B cell (primary cell): Measurements from ENCODE around the gene SLC35E1. TPM values are rescaled to one million over a fixed set of nuclear protein-coding genes. Genes with fewer than 3 reads are reported as not detected.

Experiments
- ATAC-seq: fragments of 200-7000 bp; cut with Tn5 transposase; one replicate; pipeline ENCODE4 v1.10.0; 2021; ENCODE audit warnings: low read depth, mild to moderate bottlenecking, moderate number of reproducible peaks, moderate library complexity
- CTCF ChIA-PET: fragments of 350-600 bp; sonication (Branson Sonifier 250); formaldehyde crosslinking; loops from one replicate; lab custom pipeline; 2021; ENCODE audit warnings: antibody characterized with exemption, inconsistent platforms; lab: Charles Lee
- POLR2A ChIA-PET: fragments of 350-600 bp; sonication (Branson Sonifier 250); formaldehyde crosslinking; loops from one replicate; lab custom pipeline; 2021; ENCODE audit warnings: antibody characterized with exemption; lab: Charles Lee
- DNase-seq: peaks from one replicate; pipeline ENCODE4 v3.0.0; 2013
- H2AFZ ChIP-seq: 2 replicates; pipeline ENCODE4 v1.6.1; 2012; ENCODE audit warnings: mild to moderate bottlenecking, low read depth, low read length; ENCODE audit not compliant: insufficient read depth, poor library complexity, severe bottlenecking
- H3K27ac ChIP-seq, 2 donors: 1 replicate in 1 of 2; 2 replicates in 1 of 2; pipeline ENCODE4 v1.5.1; 2012 to 2013; ENCODE audit warnings: low read length in 2 of 2, mild to moderate bottlenecking in 2 of 2, moderate library complexity in 1 of 2
- H3K27me3 ChIP-seq, 4 experiments: fragments of 200-600 bp in 1 of 4; sonication (generic) in 1 of 4; replicated peaks in 1 of 4; 1 replicate in 2 of 4; 2 replicates in 2 of 4; pipeline versions ENCODE4 v1.6.1 to v1.7.0; 2013 to 2016; ENCODE audit warnings: low read length in 3 of 4, mild to moderate bottlenecking in 2 of 4, mixed read lengths in 1 of 4, moderate library complexity in 1 of 4; ENCODE audit not compliant: insufficient read depth in 4 of 4, control insufficient read depth in 3 of 4; ENCODE audit errors: control extremely low read depth in 1 of 4
- H3K36me3 ChIP-seq, 2 experiments: replicated peaks in 1 of 2; 1 replicate in 1 of 2; 2 replicates in 1 of 2; pipeline versions ENCODE4 v1.6.1 to v1.7.1; 2013; ENCODE audit warnings: low read length in 1 of 2; ENCODE audit not compliant: insufficient read depth in 2 of 2, control insufficient read depth in 1 of 2; ENCODE audit errors: control extremely low read depth in 1 of 2, extremely low read depth in 1 of 2
- H3K4me1 ChIP-seq, 2 donors: fragments of 200-600 bp in 1 of 2; sonication (generic) in 1 of 2; 1 replicate in 1 of 2; 2 replicates in 1 of 2; pipeline versions ENCODE4 v1.5.1 to v1.6.1; 2013 to 2017; ENCODE audit warnings: low read length in 2 of 2; ENCODE audit not compliant: control insufficient read depth in 2 of 2, insufficient read depth in 2 of 2
- H3K4me2 ChIP-seq: replicated peaks from 2 replicates; pipeline ENCODE3; 2012; ENCODE audit warnings: mild to moderate bottlenecking, low read depth, low read length; ENCODE audit not compliant: poor library complexity, severe bottlenecking
- H3K4me3 ChIP-seq, 5 experiments: fragments of 200-600 bp in 1 of 5; sonication (generic) in 1 of 5; 1 replicate in 3 of 5; 2 replicates in 2 of 5; pipeline versions ENCODE4 v1.5.1 to v1.7.0; 2011 to 2016; ENCODE audit warnings: low read length in 4 of 5, mild to moderate bottlenecking in 4 of 5, low read depth in 2 of 5, control low read depth in 1 of 5, moderate library complexity in 1 of 5; ENCODE audit not compliant: insufficient read depth in 1 of 5; ENCODE audit errors: control extremely low read depth in 1 of 5, extremely low read depth in 1 of 5
- H3K79me2 ChIP-seq: fragments of 200-600 bp; sonication (generic); one replicate; pipeline ENCODE4 v1.6.0; 2016; ENCODE audit warnings: low read length; ENCODE audit not compliant: control insufficient read depth, insufficient read depth
- H3K9ac ChIP-seq: fragments of 200-600 bp; sonication (generic); 2 replicates; pipeline ENCODE4 v1.6.1; 2017; ENCODE audit warnings: mild to moderate bottlenecking, low read length, moderate library complexity
- H3K9me3 ChIP-seq, 3 donors: one replicate each; pipeline versions ENCODE4 v1.6.1 to v1.7.1; 2013; ENCODE audit warnings: low read length in 2 of 3; ENCODE audit not compliant: control insufficient read depth in 2 of 3, insufficient read depth in 1 of 3; ENCODE audit errors: control extremely low read depth in 1 of 3
- H4K20me1 ChIP-seq: 2 replicates; pipeline ENCODE4 v1.6.0; 2012; ENCODE audit warnings: mild to moderate bottlenecking, low read length; ENCODE audit not compliant: insufficient read depth, control insufficient read depth, poor library complexity, severe bottlenecking
- H3K27ac Mint-ChIP-seq: one replicate; pipeline ENCODE4 v1.8.0; 2021; ENCODE audit warnings: mixed read lengths
- H3K27me3 Mint-ChIP-seq: one replicate; pipeline ENCODE4 v1.8.0; 2021; ENCODE audit warnings: mixed read lengths
- H3K4me1 Mint-ChIP-seq: one replicate; pipeline ENCODE4 v1.8.0; 2021; ENCODE audit warnings: mixed read lengths
- H3K4me3 Mint-ChIP-seq: one replicate; pipeline ENCODE4 v1.8.0; 2021; ENCODE audit warnings: mixed read lengths
- H3K9me3 Mint-ChIP-seq: one replicate; pipeline ENCODE4 v1.8.0; 2022; ENCODE audit warnings: mixed read lengths; ENCODE audit not compliant: insufficient read depth
- CTCF ChIP-seq: fragments of 200-600 bp; IDR thresholded peaks from one replicate; pipeline ENCODE4 v1.8.0; 2022; ENCODE audit warnings: antibody characterized with exemption, mild to moderate bottlenecking
- EZH2 ChIP-seq: IDR thresholded peaks from 2 replicates; pipeline ENCODE4 v1.6.1; 2012; ENCODE audit warnings: borderline replicate concordance, low read depth, mild to moderate bottlenecking, moderate library complexity, low read length; ENCODE audit not compliant: insufficient read depth, poor library complexity, severe bottlenecking
- WGBS: methylation state at CpG from one replicate; pipeline ENCODE4 v1.1.5; 2013; ENCODE audit warnings: missing lambda C conversion rate; ENCODE audit not compliant: insufficient coverage; 5-methylcytosine and 5-hydroxymethylcytosine counted together
- intact Hi-C: fragments of 100-400 bp; cut with micrococcal nuclease; formaldehyde crosslinking; loops from one replicate; pipeline ENCODE4 v1.10.0; 2022
- polyA plus RNA-seq: library from polyadenylated mRNA; depleted of rRNA; stranded (reverse); fragments of >200 nt; gene quantifications from 2 replicates; pipeline ENCODE4 v1.2.3, GENCODE V29; 2012
- total RNA-seq, 2 donors: library from RNA; stranded (reverse); fragments of 120-200 nt in 1 of 2; gene quantifications; 1 replicate in 1 of 2; 2 replicates in 1 of 2; pipeline versions ENCODE4 v1.2.3 to v1.2.4, GENCODE V29; 2013 to 2022

SLC35E1 gene
- total and polyA plus RNA-seq, 2 donors (not counting 1 experiment from before 2014, with no cell fraction given): 23.4 to 46.8 TPM

- Histone ChIP-seq H3K36me3 (peaks cover 0 to 89% of the 10 kb centered on the region in 2 experiments), H3K27me3 (no peaks in the 10 kb centered on the region), H3K4me2 (no peak overlapping the region), H4K20me1 (peaks cover 16% of the 10 kb centered on the region), H3K9me3 (no peaks in the 10 kb centered on the region), H3K79me2 (peaks cover 8% of the 10 kb centered on the region), H3K4me3 (no peak overlapping the region), H3K9ac (no peak overlapping the region), H3K4me1 (no peaks in the 10 kb centered on the region), H2AFZ (no peak overlapping the region), H3K27ac (no peak overlapping the region)
- CTCF ChIA-PET: no interaction called here
- no peak for ATAC-seq
- POLR2A ChIA-PET: interaction anchor here (0.6 kb wide), 1 partner anchor 8 kb away, joined by 5 read pairs; no protein-coding TSS in a partner anchor
- WGBS: 97% methylated on average over 22 of the region's 25 CpGs
- no peak overlapping the region for H3K27ac Mint-ChIP-seq
- H3K4me1 Mint-ChIP-seq: no peaks in the 10 kb centered on the region
- intact Hi-C loops: no loop called here
- H3K27me3 Mint-ChIP-seq: no peaks in the 10 kb centered on the region
- H3K9me3 Mint-ChIP-seq: no peaks in the 10 kb centered on the region
- TF ChIP-seq CTCF (no peak), EZH2 (no peak)
- no peak overlapping the region for H3K4me3 Mint-ChIP-seq
- DNase-seq: no peak
Observed at GRCh38 chr19:16522559-16523377, 49.4 kb downstream of the SLC35E1 start.

- ATAC-seq: no peak
- intact Hi-C loops: no loop called here
- H3K27ac Mint-ChIP-seq: no peak overlapping the region
- H3K4me1 Mint-ChIP-seq: no peaks in the 10 kb centered on the region
- Histone ChIP-seq H3K4me2 (no peak overlapping the region), H3K27ac (no peak overlapping the region), H3K79me2 (peaks cover 1% of the 10 kb centered on the region), H3K9ac (no peak overlapping the region), H3K36me3 (peaks cover 2 to 88% of the 10 kb centered on the region in 2 experiments), H4K20me1 (peaks cover 15% of the 10 kb centered on the region), H3K4me3 (no peak overlapping the region), H3K4me1 (no peaks in the 10 kb centered on the region), H3K27me3 (no peaks in the 10 kb centered on the region), H3K9me3 (no peaks in the 10 kb centered on the region), H2AFZ (no peak overlapping the region)
- no peaks in the 10 kb centered on the region for H3K9me3 Mint-ChIP-seq
- H3K27me3 Mint-ChIP-seq: no peaks in the 10 kb centered on the region
- ChIA-PET POLR2A (interaction anchor here (0.6 kb wide), 1 partner anchor 7 kb away, joined by 5 read pairs; no protein-coding TSS in a partner anchor), CTCF (no interaction called here)
- H3K4me3 Mint-ChIP-seq: no peak overlapping the region
- TF ChIP-seq CTCF (no peak), EZH2 (no peak)
- 100% methylated on average over 8 of the region's 10 CpGs for WGBS
- peak; percentile 9 for DNase-seq
Observed at GRCh38 chr19:16521715-16522289, 50.4 kb downstream of the SLC35E1 start.
